ENCODE measurements around the gene TAS1R3. TPM values are rescaled to one million over a fixed set of nuclear protein-coding genes. Genes with fewer than 3 reads are reported as not detected.

The TAS1R3 gene
- total RNA-seq, 1 donor from 2014 or later = 0.32 TPM

DNA sequence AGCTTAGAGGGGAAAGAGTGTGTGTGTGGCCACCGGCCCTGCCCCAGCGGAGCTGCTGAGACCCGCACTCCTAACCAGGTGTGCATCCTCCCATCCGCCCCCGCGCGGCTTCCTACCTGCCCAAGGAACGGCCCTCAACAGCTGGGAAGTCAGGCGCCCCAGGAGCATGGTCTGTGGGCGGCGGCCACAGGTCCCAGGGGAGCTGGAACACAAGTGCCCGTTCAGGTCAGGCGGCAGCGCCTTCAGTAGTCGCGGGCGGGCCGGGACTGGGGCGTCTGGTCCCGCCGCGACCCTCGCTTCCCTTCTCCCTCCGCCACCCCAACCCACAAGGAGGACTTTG, 43.5 kb downstream of the TAS1R3 start:
- intact Hi-C loops (cut with micrococcal nuclease) = loop anchor here (2.0 to 10.0 kb wide), 2 partner anchors 26 to 70 kb away; partner anchors contain the start of genes ACAP3, DVL1 and PUSL1
- H3K4me3 Mint-ChIP-seq (ENCODE audit: low read depth) = peak overlapping the region; percentile 87
- no peak for DNase-seq (ENCODE audit: low spot score)
- H3K4me1 Mint-ChIP-seq (ENCODE audit: low read depth) = peaks cover 16% of the 10 kb centered on the region
- H3K27ac Mint-ChIP-seq = peak overlapping the region; percentile 33
- no peaks in the 10 kb centered on the region for H3K27me3 Mint-ChIP-seq (ENCODE audit: low read depth)
- peaks cover 15% of the 10 kb centered on the region for H3K36me3 Mint-ChIP-seq (ENCODE audit: low read depth)
- H3K9me3 Mint-ChIP-seq = no peaks in the 10 kb centered on the region

DNA sequence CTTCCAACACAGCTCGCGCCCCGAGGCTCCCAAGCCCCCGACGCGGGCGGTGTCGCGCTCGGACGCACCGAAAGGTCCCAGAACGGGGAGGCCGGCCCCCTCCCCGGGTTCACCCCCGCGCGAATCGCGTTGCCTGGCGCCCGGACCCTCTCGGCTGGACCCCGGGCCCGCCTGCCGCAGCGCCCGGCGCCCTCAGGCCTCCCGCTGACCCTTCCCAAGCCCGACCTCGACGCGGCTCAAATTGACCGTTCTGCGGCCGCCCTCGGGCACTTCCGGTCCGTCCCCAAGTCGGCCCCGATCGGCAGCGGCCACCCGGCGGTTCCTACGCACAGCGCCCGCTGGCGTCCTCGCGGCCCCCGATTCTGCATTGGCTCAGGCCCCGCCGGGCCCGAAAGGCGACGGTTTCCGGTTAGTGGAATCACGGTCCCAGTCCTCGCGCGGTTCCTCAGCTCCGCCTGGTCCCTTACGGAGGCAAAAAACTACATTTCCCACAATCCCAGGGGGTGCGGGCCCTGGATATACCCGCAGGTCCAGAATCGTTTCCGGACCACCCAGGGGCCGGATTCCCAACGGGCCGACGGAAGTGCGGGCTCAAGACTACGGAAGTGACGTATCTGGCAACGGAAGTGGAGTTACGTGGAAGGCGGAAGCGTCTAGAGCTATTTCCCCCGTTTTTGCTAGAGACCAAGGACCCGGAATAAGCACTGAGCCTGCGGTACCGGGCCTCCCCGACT, 44.0 kb downstream of the TAS1R3 start, which contains the start of gene AURKAIP1:
Gene AURKAIP1, minus strand, starts transcription at position 279 of the 734 bp plus-strand sequence. CDS start 451 bp downstream, outside the sequence.
- intact Hi-C loops (cut with micrococcal nuclease) = loop anchor here (1.0 to 10.0 kb wide), 4 partner anchors 24 to 70 kb away; partner anchors contain the start of genes ACAP3, CCNL2, DVL1 and MRPL20
- Mint-ChIP-seq H3K27ac (peak within 1 kb of the TSS; percentile 95), H3K4me3 (ENCODE audit: low read depth) (peak within 1 kb of the TSS; percentile 87), H3K27me3 (ENCODE audit: low read depth) (no peaks in the 10 kb centered on the region), H3K4me1 (ENCODE audit: low read depth) (peaks cover 16% of the 10 kb centered on the region), H3K9me3 (no peaks in the 10 kb centered on the region), H3K36me3 (ENCODE audit: low read depth) (peaks cover 15% of the 10 kb centered on the region)
- DNase-seq (ENCODE audit: low spot score) = peak; percentile 97

DNA sequence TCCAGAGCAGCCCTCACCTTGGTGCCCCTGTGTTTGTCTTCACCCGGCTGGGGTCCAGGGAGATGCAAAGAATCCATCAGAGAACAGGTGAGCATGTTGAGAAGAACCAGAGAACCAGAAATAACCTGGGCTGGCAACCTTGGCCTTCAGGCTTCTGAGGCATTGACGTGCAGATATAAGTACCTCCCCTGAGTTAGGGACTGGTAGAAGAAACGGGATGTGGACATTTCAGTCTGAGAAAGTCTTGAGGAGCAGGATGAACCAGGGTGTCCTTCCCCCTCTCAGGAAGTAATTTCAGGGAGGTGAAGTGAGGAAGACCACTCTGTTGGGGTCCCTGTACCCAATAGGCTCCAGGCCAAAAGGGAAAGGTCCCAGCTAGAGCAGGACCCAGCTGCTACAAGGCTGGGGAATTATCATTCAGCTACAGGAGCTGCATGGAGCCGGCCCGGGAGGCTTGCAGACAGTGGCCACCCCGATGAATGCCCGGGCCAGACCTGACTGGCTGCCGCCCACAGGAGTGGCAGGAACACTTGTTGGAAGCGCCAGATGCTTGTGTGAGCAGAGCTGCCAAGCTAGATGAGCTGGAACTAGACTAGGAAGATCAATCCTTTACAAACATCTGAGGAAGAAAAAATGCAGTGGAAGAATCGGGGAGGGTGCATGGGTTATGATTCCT, 45.6 kb downstream of the TAS1R3 start:
- no peaks in the 10 kb centered on the region for H3K9me3 Mint-ChIP-seq

GRCh38 chr1:1377540-1378205, 46.6 kb downstream of the TAS1R3 start:
- no peak for DNase-seq (ENCODE audit: low spot score)
- intact Hi-C loops (cut with micrococcal nuclease) = loop anchor here (10.0 kb wide), 1 partner anchor 73 kb away; the partner anchor contains the start of genes ACAP3 and PUSL1
- H3K27me3 Mint-ChIP-seq (ENCODE audit: low read depth) = no peaks in the 10 kb centered on the region
- no peak overlapping the region for H3K27ac Mint-ChIP-seq
- H3K9me3 Mint-ChIP-seq = no peaks in the 10 kb centered on the region
- no peak overlapping the region for H3K4me3 Mint-ChIP-seq (ENCODE audit: low read depth)
- peaks cover 14% of the 10 kb centered on the region for H3K4me1 Mint-ChIP-seq (ENCODE audit: low read depth)
- H3K36me3 Mint-ChIP-seq (ENCODE audit: low read depth) = peaks cover 12% of the 10 kb centered on the region

More for the DNA sequence above, 45.6 kb downstream of the TAS1R3 start:
- no peak for DNase-seq (ENCODE audit: low spot score)
- intact Hi-C loops (cut with micrococcal nuclease) = loop anchor here (10.0 kb wide), 1 partner anchor 72 kb away; the partner anchor contains the start of genes ACAP3 and PUSL1
- Mint-ChIP-seq H3K27me3 (ENCODE audit: low read depth) (no peaks in the 10 kb centered on the region), H3K4me3 (ENCODE audit: low read depth) (peak overlapping the region; percentile 87), H3K4me1 (ENCODE audit: low read depth) (peaks cover 16% of the 10 kb centered on the region), H3K36me3 (ENCODE audit: low read depth) (peaks cover 15% of the 10 kb centered on the region), H3K27ac (peak overlapping the region; percentile 95)

GRCh38 chr1:1380860-1381259, 49.8 kb downstream of the TAS1R3 start:
- H3K4me1 Mint-ChIP-seq (ENCODE audit: low read depth) = peaks cover 7% of the 10 kb centered on the region
- no peak for DNase-seq (ENCODE audit: low spot score)
- H3K4me3 Mint-ChIP-seq (ENCODE audit: low read depth) = no peak overlapping the region
- H3K27me3 Mint-ChIP-seq (ENCODE audit: low read depth) = no peaks in the 10 kb centered on the region
- H3K9me3 Mint-ChIP-seq = no peaks in the 10 kb centered on the region
- H3K36me3 Mint-ChIP-seq (ENCODE audit: low read depth) = peaks cover 3% of the 10 kb centered on the region
- no peak overlapping the region for H3K27ac Mint-ChIP-seq
- intact Hi-C loops (cut with micrococcal nuclease) = no loop called here

DNA sequence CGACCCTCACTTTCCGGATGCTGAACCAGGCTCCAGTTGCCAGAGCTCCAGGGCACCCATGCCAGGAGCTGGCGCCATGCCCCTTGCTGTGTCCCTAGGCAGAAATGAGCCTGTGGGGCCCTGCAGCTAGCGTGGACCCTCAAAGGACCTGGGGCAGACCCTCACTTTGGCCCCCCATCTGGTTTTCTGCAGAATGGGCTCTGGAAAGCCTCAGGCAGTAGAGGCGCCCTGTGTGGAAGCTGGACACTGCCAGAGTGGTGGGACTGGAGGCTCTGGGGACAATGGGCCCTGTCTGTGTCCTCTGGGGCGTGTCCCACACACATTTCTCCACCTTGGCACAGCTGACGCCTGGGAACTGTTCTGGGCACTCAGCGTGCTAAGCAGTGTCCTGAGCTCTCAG, 50.2 kb downstream of the TAS1R3 start:
- intact Hi-C loops (cut with micrococcal nuclease) = no loop called here
- H3K27me3 Mint-ChIP-seq (ENCODE audit: low read depth) = no peaks in the 10 kb centered on the region

More for the DNA sequence above, 50.2 kb downstream of the TAS1R3 start:
- peaks cover 7% of the 10 kb centered on the region for H3K36me3 Mint-ChIP-seq (ENCODE audit: low read depth)
- no peak overlapping the region for H3K27ac Mint-ChIP-seq
- H3K4me3 Mint-ChIP-seq (ENCODE audit: low read depth) = no peak overlapping the region
- peaks cover 7% of the 10 kb centered on the region for H3K4me1 Mint-ChIP-seq (ENCODE audit: low read depth)
- no peaks in the 10 kb centered on the region for H3K9me3 Mint-ChIP-seq
- no peak for DNase-seq (ENCODE audit: low spot score)

Other genes starting within 250 kb of the TAS1R3 start
- gene C1orf159, start 215.2 kb upstream of the TAS1R3 start, total RNA-seq = 20.5 and 22.1 TPM in 2 replicates
- not detected in 2 replicates for gene TTLL10, start 157.4 kb upstream of the TAS1R3 start, total RNA-seq
- 219 and 231 TPM in 2 replicates for gene TNFRSF18, start 124.7 kb upstream of the TAS1R3 start, total RNA-seq
- 441 and 458 TPM in 2 replicates for gene TNFRSF4, start 117.1 kb upstream of the TAS1R3 start, total RNA-seq
- gene SDF4, start 99.3 kb upstream of the TAS1R3 start, total RNA-seq = 161 and 164 TPM in 2 replicates
- 34.6 and 35.8 TPM in 2 replicates for gene B3GALT6, start 99.0 kb upstream of the TAS1R3 start, total RNA-seq
- 3.5 and 3.7 TPM in 2 replicates for gene C1QTNF12, start 84.6 kb upstream of the TAS1R3 start, total RNA-seq
- gene UBE2J2, start 57.4 kb upstream of the TAS1R3 start, total RNA-seq = 79.3 and 81.0 TPM in 2 replicates
- 3.5 and 4.1 TPM in 2 replicates for gene SCNN1D, start 50.8 kb upstream of the TAS1R3 start, total RNA-seq
- gene ACAP3, start 23.4 kb upstream of the TAS1R3 start, total RNA-seq = 43.4 and 50.1 TPM in 2 replicates
- gene PUSL1, start 22.7 kb upstream of the TAS1R3 start, total RNA-seq = 31.6 and 31.8 TPM in 2 replicates
- gene INTS11, start 6.6 kb upstream of the TAS1R3 start, total RNA-seq = 127 and 138 TPM in 2 replicates
- gene CPTP, start 6.5 kb upstream of the TAS1R3 start, total RNA-seq = 12.1 and 13.1 TPM in 2 replicates
- gene DVL1, start 18.1 kb downstream of the TAS1R3 start, total RNA-seq = 53.8 and 60.7 TPM in 2 replicates
- 0.21 TPM in 1 of 2 replicates, not detected in the other for gene MXRA8, start 27.3 kb downstream of the TAS1R3 start, total RNA-seq
- 133 TPM in 2 replicates for gene AURKAIP1, start 43.9 kb downstream of the TAS1R3 start, total RNA-seq
- 123 and 124 TPM in 2 replicates for gene CCNL2, start 68.1 kb downstream of the TAS1R3 start, total RNA-seq
- 143 and 154 TPM in 2 replicates for gene MRPL20, start 76.0 kb downstream of the TAS1R3 start, total RNA-seq
- not detected in 2 replicates for gene ANKRD65, start 90.0 kb downstream of the TAS1R3 start, total RNA-seq
- gene VWA1, start 104.4 kb downstream of the TAS1R3 start, total RNA-seq = 4.0 and 4.7 TPM in 2 replicates
- gene ATAD3C, start 118.4 kb downstream of the TAS1R3 start, total RNA-seq = 0.53 and 0.62 TPM in 2 replicates
- 68.0 and 70.9 TPM in 2 replicates for gene ATAD3B, start 140.5 kb downstream of the TAS1R3 start, total RNA-seq
- gene ATAD3A, start 180.9 kb downstream of the TAS1R3 start, total RNA-seq = 71.5 and 78.5 TPM in 2 replicates
- 0.25 and 0.48 TPM in 2 replicates for gene TMEM240, start 209.3 kb downstream of the TAS1R3 start, total RNA-seq
- 121 and 123 TPM in 2 replicates for gene SSU72, start 243.6 kb downstream of the TAS1R3 start, total RNA-seq